Ovary (tissue), 9 donors: ENCODE data around the gene KDSR. TPM values are rescaled to one million over a fixed set of nuclear protein-coding genes. Genes with fewer than 3 reads are reported as not detected.

Experiments used
- DNase-seq, 5 donors: peaks; one replicate each; pipeline ENCODE4 v3.0.0-alpha.2; 2019 to 2020
- H3K27ac ChIP-seq, 2 donors: fragments of 200-600 bp; one replicate each; pipeline versions ENCODE4 v1.5.1 to v1.8.0; 2019 to 2022
- H3K27me3 ChIP-seq: fragments of 200-600 bp; one replicate; pipeline ENCODE4 v1.8.0; 2022
- H3K36me3 ChIP-seq: fragments of 200-600 bp; sonication (generic); one replicate; pipeline ENCODE4 v1.5.1; 2019
- H3K4me1 ChIP-seq: one replicate; pipeline ENCODE4 v1.8.1; 2013; ENCODE audit warnings: mild to moderate bottlenecking, moderate library complexity; ENCODE audit not compliant: insufficient read depth
- H3K4me3 ChIP-seq: fragments of 200-600 bp; sonication (generic); one replicate; pipeline ENCODE4 v1.5.1; 2017
- H3K9me3 ChIP-seq, 2 donors: fragments of 200-600 bp in 1 of 2; sonication (generic) in 1 of 2; one replicate each; pipeline versions ENCODE4 v1.5.1 to v1.8.1; 2013 to 2019; ENCODE audit warnings: mild to moderate bottlenecking in 1 of 2, moderate library complexity in 1 of 2
- CTCF ChIP-seq, 3 donors: fragments of 450-650 bp in 2 of 3; fragments of 200-600 bp in 1 of 3; IDR thresholded peaks; one replicate each; pipeline versions ENCODE4 v1.5.1 to v1.8.0; 2016 to 2022; ENCODE audit warnings: antibody characterized with exemption in 3 of 3, mild to moderate bottlenecking in 1 of 3
- EP300 ChIP-seq: sonication (generic); formaldehyde crosslinking; IDR thresholded peaks from one replicate; pipeline ENCODE4 v1.6.1; 2017; ENCODE audit warnings: antibody characterized with exemption
- POLR2A ChIP-seq: fragments of 450-650 bp; IDR thresholded peaks from one replicate; pipeline ENCODE4 v1.6.1; 2017; ENCODE audit warnings: antibody characterized with exemption, mild to moderate bottlenecking, moderate library complexity
- WGBS, 3 donors: extraction: QIAGEN DNeasy Blood & Tissue Kit in 1 of 3; methylation state at CpG; one replicate each; pipeline versions ENCODE4 v1.1.5 to v1.1.7; 2013 to 2017; 5-methylcytosine and 5-hydroxymethylcytosine counted together
- intact Hi-C, 4 donors: fragments of 100-400 bp; cut with DNase I; formaldehyde crosslinking; loops; one replicate each; pipeline versions ENCODE4 v1.11.0 to v1.15.1; 2022 to 2023
- polyA plus RNA-seq, 2 donors: library from polyadenylated mRNA; stranded (reverse); fragments of 200-250 nt in 1 of 2; fragments of 350-450 nt in 1 of 2; fragmentation: Illumina TruSeq in 1 of 2; extraction: RNeasy Lipid Tissue Mini Kit (QIAGEN cat#74804) in 1 of 2; gene quantifications; one replicate each; pipeline ENCODE4 v1.2.3, GENCODE V29; 2013 to 2014
- total RNA-seq, 7 donors: library from RNA; depleted of rRNA in 2 of 7; stranded (reverse); fragments of >200 nt in 2 of 7; fragmentation: NEBNext Ultra II Directional in 3 of 7; extraction: Animal tissue kit (Norgen Biotek cat#: 25700) in 3 of 7; gene quantifications; one replicate each; pipeline versions ENCODE4 v1.1.0 to v1.2.4, GENCODE V29; 2016 to 2023
- donor health status: DM: no; HTN: no; CAD: no; lungs with moderate emphysema.
- donor health status: DM: no; HTN: no; CAD: no.
- donor health status: Bipolar disorder and iron deficiency.
- donor health status: DM: yes; HTN: yes; CAD: no.
- donor health status: DM: no; HTN: no; CAD: no.
- donor health status: DM: yes; HTN: yes; CAD: no.

The KDSR gene
- total and polyA plus RNA-seq, 9 donors: 25.8 to 70.1 (median 57.6) TPM

- peak overlapping the region; percentile 69 to 77 for H3K27ac ChIP-seq
- no peaks in the 10 kb centered on the region for H3K9me3 ChIP-seq
- intact Hi-C loops: loop anchor here (5.0 to 10.0 kb wide), 5 partner anchors 36 to 186 kb away; no protein-coding TSS in a partner anchor
- 0 to 1% (median 0%) methylated on average over 65 to 66 of the region's 66 CpGs for WGBS, 3 donors
- H3K36me3 ChIP-seq: no peaks in the 10 kb centered on the region
- DNase-seq: peak; percentile 77 to 84 (median 83)
- peaks cover 4% of the 10 kb centered on the region for H3K4me1 ChIP-seq
- H3K4me3 ChIP-seq: peak overlapping the region; percentile 73
- peak; percentile 61 to 94 (median 83) for TF ChIP-seq CTCF (IDR thresholded peaks at IDR 0.05)
- TF ChIP-seq POLR2A: peak; percentile 16
- TF ChIP-seq EP300: no peak
- no peaks in the 10 kb centered on the region for H3K27me3 ChIP-seq
Measured at GRCh38 chr18:63317982-63318888, 48.8 kb downstream of the KDSR start.

GRCh38 chr18:63317556-63317946, 49.5 kb downstream of the KDSR start:
- Histone ChIP-seq H3K9me3 (no peaks in the 10 kb centered on the region), H3K4me3 (peak overlapping the region; percentile 73), H3K4me1 (peaks cover 4% of the 10 kb centered on the region), H3K36me3 (no peaks in the 10 kb centered on the region), H3K27me3 (no peaks in the 10 kb centered on the region), H3K27ac (peak overlapping the region; percentile 69 to 77)
- 8 to 10% (median 9%) methylated on average over 10 of the region's 10 CpGs for WGBS, 3 donors
- intact Hi-C loops: loop anchor here (5.0 to 10.0 kb wide), 5 partner anchors 35 to 185 kb away; no protein-coding TSS in a partner anchor
- DNase-seq: peak in 1 of 5 donors; percentile 23
- TF ChIP-seq CTCF (IDR thresholded peaks at IDR 0.05) (no peak), EP300 (no peak), POLR2A (no peak)

- no peaks in the 10 kb centered on the region for H3K27me3 ChIP-seq
- no peak for TF ChIP-seq CTCF (IDR thresholded peaks at IDR 0.05)
- peaks cover 6% of the 10 kb centered on the region for H3K4me1 ChIP-seq
- intact Hi-C loops: loop anchor here (5.0 to 10.0 kb wide), 5 partner anchors 35 to 185 kb away; no protein-coding TSS in a partner anchor
- peak overlapping the region; percentile 73 for H3K4me3 ChIP-seq
- DNase-seq: no peak
- no peaks in the 10 kb centered on the region for H3K9me3 ChIP-seq
- no peaks in the 10 kb centered on the region for H3K36me3 ChIP-seq
- WGBS, 3 donors: 48 to 50% (median 48%) methylated on average over 4 of the region's 4 CpGs
- peak overlapping the region in 1 of 2 donors; percentile 69 for H3K27ac ChIP-seq
Measured at GRCh38 chr18:63316612-63317555, 50.1 kb downstream of the KDSR start.

- no peak overlapping the region for H3K27ac ChIP-seq
- peak overlapping the region; percentile 1 for H3K4me3 ChIP-seq
- peaks cover 9% of the 10 kb centered on the region for H3K4me1 ChIP-seq
Measured at GRCh38 chr18:63315876-63316275, 51.1 kb downstream of the KDSR start.

More at GRCh38 chr18:63315876-63316275, 51.1 kb downstream of the KDSR start:
- DNase-seq: no peak
- Histone ChIP-seq H3K27me3 (no peaks in the 10 kb centered on the region), H3K36me3 (no peaks in the 10 kb centered on the region), H3K9me3 (no peaks in the 10 kb centered on the region)
- TF ChIP-seq POLR2A: no peak
- no peak for TF ChIP-seq CTCF (IDR thresholded peaks at IDR 0.05)
- no peak for TF ChIP-seq EP300
- intact Hi-C loops: loop anchor here (5.0 to 10.0 kb wide), 5 partner anchors 34 to 184 kb away; no protein-coding TSS in a partner anchor
